Upper lobe of left lung (tissue), 6 donors: ENCODE data around the gene GAB3. TPM values are rescaled to one million over a fixed set of nuclear protein-coding genes. Genes with fewer than 3 reads are reported as not detected.

Experiments
- ATAC-seq, 2 donors: fragments of 200-7000 bp; cut with Tn5 transposase; one replicate each; pipeline ENCODE4 v1.9.1; 2022; ENCODE audit warnings: mild to moderate bottlenecking in 2 of 2, moderate library complexity in 2 of 2; ENCODE audit not compliant: low FRiP score in 2 of 2
- DNase-seq, 2 donors: peaks; one replicate each; pipeline ENCODE4 v3.0.0-alpha.2; 2019 to 2020
- H3K27ac ChIP-seq, 4 donors: fragments of 200-600 bp; sonication (generic); one replicate each; pipeline ENCODE4 v1.5.1; 2016 to 2019
- H3K27me3 ChIP-seq, 4 donors: fragments of 200-600 bp; sonication (generic); one replicate each; pipeline ENCODE4 v1.5.1; 2017 to 2019
- H3K36me3 ChIP-seq, 4 donors: fragments of 200-600 bp; sonication (generic); one replicate each; pipeline ENCODE4 v1.5.1; 2016 to 2019
- H3K4me1 ChIP-seq, 4 donors: fragments of 200-600 bp; sonication (generic); one replicate each; pipeline ENCODE4 v1.5.1; 2018 to 2019
- H3K4me3 ChIP-seq, 4 donors: fragments of 200-600 bp; sonication (generic); one replicate each; pipeline ENCODE4 v1.5.1; 2017 to 2019; ENCODE audit warnings: mild to moderate bottlenecking in 2 of 4, moderate library complexity in 1 of 4
- H3K9me3 ChIP-seq, 4 donors: fragments of 200-600 bp; sonication (generic); one replicate each; pipeline ENCODE4 v1.5.1; 2018 to 2019
- CTCF ChIP-seq, 6 experiments: fragments of 450-650 bp in 4 of 6; fragments of 200-600 bp in 2 of 6; sonication (generic) in 2 of 6; IDR thresholded peaks; one replicate each; pipeline ENCODE4 v1.5.1; 2016 to 2019; ENCODE audit warnings: antibody characterized with exemption in 6 of 6
- EP300 ChIP-seq, 4 donors: sonication (generic); formaldehyde crosslinking; IDR thresholded peaks; one replicate each; pipeline ENCODE4 v1.5.1; 2017; ENCODE audit warnings: antibody characterized with exemption in 4 of 4, control low read depth in 2 of 4
- POLR2A ChIP-seq, 4 donors: fragments of 450-650 bp; IDR thresholded peaks; one replicate each; pipeline ENCODE4 v1.5.1; 2016 to 2017; ENCODE audit warnings: antibody characterized with exemption in 4 of 4, mild to moderate bottlenecking in 2 of 4
- POLR2AphosphoS5 ChIP-seq, 2 donors: sonication (generic); formaldehyde crosslinking; IDR thresholded peaks; one replicate each; pipeline ENCODE4 v1.5.1; 2017; ENCODE audit warnings: antibody characterized with exemption in 2 of 2
- WGBS, 2 donors: methylation state at CpG; one replicate each; pipeline ENCODE4 v1.1.5; 2017 to 2018; 5-methylcytosine and 5-hydroxymethylcytosine counted together
- total RNA-seq, 6 donors: library from RNA; depleted of rRNA in 4 of 6; stranded (reverse); fragments of >200 nt in 4 of 6; gene quantifications; one replicate each; pipeline versions ENCODE4 v1.1.0 to v1.2.1, GENCODE V29; 2016 to 2021
- donor health status: DM: no; HTN: no; CAD: no; lungs with moderate emphysema.
- donor health status: DM: no; HTN: yes; CAD: no; lungs with severe emphysema.

GAB3 gene, protein sequence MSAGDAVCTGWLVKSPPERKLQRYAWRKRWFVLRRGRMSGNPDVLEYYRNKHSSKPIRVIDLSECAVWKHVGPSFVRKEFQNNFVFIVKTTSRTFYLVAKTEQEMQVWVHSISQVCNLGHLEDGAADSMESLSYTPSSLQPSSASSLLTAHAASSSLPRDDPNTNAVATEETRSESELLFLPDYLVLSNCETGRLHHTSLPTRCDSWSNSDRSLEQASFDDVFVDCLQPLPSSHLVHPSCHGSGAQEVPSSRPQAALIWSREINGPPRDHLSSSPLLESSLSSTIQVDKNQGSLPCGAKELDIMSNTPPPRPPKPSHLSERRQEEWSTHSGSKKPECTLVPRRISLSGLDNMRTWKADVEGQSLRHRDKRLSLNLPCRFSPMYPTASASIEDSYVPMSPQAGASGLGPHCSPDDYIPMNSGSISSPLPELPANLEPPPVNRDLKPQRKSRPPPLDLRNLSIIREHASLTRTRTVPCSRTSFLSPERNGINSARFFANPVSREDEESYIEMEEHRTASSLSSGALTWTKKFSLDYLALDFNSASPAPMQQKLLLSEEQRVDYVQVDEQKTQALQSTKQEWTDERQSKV
- total RNA-seq: 10 to 100 TPM; 10.2 to 30.4 (median 15.4) TPM

GRCh38 chrX:154750301-154751202, at the start of gene GAB3:
Gene GAB3, minus strand, starts transcription at chrX:154751077. Its CDS starts 52 bp downstream, at chrX:154751025.
- ATAC-seq (peak; percentile 71 to 77), DNase-seq (peak in 1 of 2 donors; percentile 91)
- H3K4me1 ChIP-seq: peaks cover 0 to 13% (median 5%) of the 10 kb centered on the region in 4 donors
- H3K27me3 ChIP-seq: no peaks in the 10 kb centered on the region
- H3K27ac ChIP-seq: peak within 1 kb of the TSS; percentile 80 to 91 (median 86)
- TF ChIP-seq POLR2A (IDR thresholded peaks at IDR 0.05) (peak in 2 of 4 donors; percentile 19 to 23), EP300 (IDR thresholded peaks at IDR 0.05) (no peak), POLR2AphosphoS5 (IDR thresholded peaks at IDR 0.05) (peak in 1 of 2 donors; percentile 15), CTCF (IDR thresholded peaks at IDR 0.05) (peak in 1 of 6 experiments; percentile 33)
- H3K9me3 ChIP-seq: no peaks in the 10 kb centered on the region
- 6 to 34% methylated on average over 5 to 34 of the region's 98 CpGs for WGBS, 2 donors
- peak within 1 kb of the TSS in 3 of 4 donors; percentile 55 to 59 (median 56) for H3K4me3 ChIP-seq
- H3K36me3 ChIP-seq: no peaks in the 10 kb centered on the region

- 16 to 37% methylated on average over 9 of the region's 9 CpGs for WGBS, 2 donors
- ATAC-seq: peak in 1 of 2 donors; percentile 45
- Histone ChIP-seq H3K9me3 (no peaks in the 10 kb centered on the region), H3K27ac (peak overlapping the region; percentile 75 to 82 (median 76)), H3K4me3 (no peak overlapping the region), H3K36me3 (no peaks in the 10 kb centered on the region), H3K27me3 (no peaks in the 10 kb centered on the region), H3K4me1 (peaks cover 13 to 22% (median 16%) of the 10 kb centered on the region in 4 donors)
- TF ChIP-seq EP300 (IDR thresholded peaks at IDR 0.05): no peak
- TF ChIP-seq POLR2AphosphoS5 (IDR thresholded peaks at IDR 0.05): no peak
- no peak for TF ChIP-seq CTCF (IDR thresholded peaks at IDR 0.05)
- TF ChIP-seq POLR2A (IDR thresholded peaks at IDR 0.05): no peak
- peak in 1 of 2 donors; percentile 22 for DNase-seq
Observed at GRCh38 chrX:154799556-154800348, 48.9 kb upstream of the GAB3 start.

DNA sequence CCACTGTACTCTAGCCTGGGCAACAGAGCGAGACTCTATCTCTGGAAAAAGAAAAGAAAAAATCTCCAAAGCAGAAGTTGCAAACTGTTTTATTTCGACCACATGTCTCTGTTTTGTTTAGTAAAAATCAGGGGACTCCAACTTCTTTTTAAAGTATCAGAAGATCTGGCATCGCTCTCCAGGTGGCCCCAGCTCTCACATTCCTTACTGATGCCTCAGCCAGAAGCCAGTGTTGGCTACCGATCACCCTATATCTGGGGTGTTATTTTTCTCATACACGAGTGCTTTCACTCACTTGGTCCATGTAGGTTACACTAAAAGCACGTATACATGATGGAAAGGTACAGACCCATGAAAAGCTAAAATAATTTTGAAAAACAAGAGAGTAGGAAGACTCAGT, 46.1 kb upstream of the GAB3 start:
- no peak overlapping the region for H3K4me3 ChIP-seq
- no peak for DNase-seq
- no peak for TF ChIP-seq EP300 (IDR thresholded peaks at IDR 0.05)
- no peak for TF ChIP-seq POLR2A (IDR thresholded peaks at IDR 0.05)
- TF ChIP-seq CTCF (IDR thresholded peaks at IDR 0.05): no peak
- TF ChIP-seq POLR2AphosphoS5 (IDR thresholded peaks at IDR 0.05): no peak
- peaks cover 8 to 19% (median 12%) of the 10 kb centered on the region in 4 donors for H3K4me1 ChIP-seq
- ATAC-seq: no peak
- no peaks in the 10 kb centered on the region for H3K9me3 ChIP-seq
- no peaks in the 10 kb centered on the region for H3K27me3 ChIP-seq
- WGBS, 2 donors: 77 to 91% methylated on average over 6 of the region's 6 CpGs
- no peak overlapping the region for H3K27ac ChIP-seq
- no peaks in the 10 kb centered on the region for H3K36me3 ChIP-seq

- Histone ChIP-seq H3K36me3 (no peaks in the 10 kb centered on the region), H3K4me3 (no peak overlapping the region), H3K9me3 (no peaks in the 10 kb centered on the region), H3K27ac (peak overlapping the region in 2 of 4 donors; percentile 35 to 38), H3K4me1 (peaks cover 7 to 13% (median 8%) of the 10 kb centered on the region in 4 donors), H3K27me3 (no peaks in the 10 kb centered on the region)
- 55 to 73% methylated on average over 2 of the region's 2 CpGs for WGBS, 2 donors
- DNase-seq: no peak
- no peak for TF ChIP-seq EP300 (IDR thresholded peaks at IDR 0.05)
- TF ChIP-seq POLR2A (IDR thresholded peaks at IDR 0.05): no peak
- no peak for TF ChIP-seq POLR2AphosphoS5 (IDR thresholded peaks at IDR 0.05)
- TF ChIP-seq CTCF (IDR thresholded peaks at IDR 0.05): no peak
- ATAC-seq: no peak
Observed at GRCh38 chrX:154795016-154795415, 44.1 kb upstream of the GAB3 start.
